IPS-NIHi7 (cell line): ENCODE measurements around the gene TTPAL.
"Not testable (repeated sequence)": the region's sequence is repeated elsewhere in the genome, so short reads cannot be mapped to it uniquely, and the experiment has no call there.

Experiments
- DNase-seq: peaks from one replicate; pipeline ENCODE4 v3.0.0; 2012; ENCODE audit warnings: mixed read lengths; ENCODE audit errors: extremely low spot score

TTPAL gene

DNA sequence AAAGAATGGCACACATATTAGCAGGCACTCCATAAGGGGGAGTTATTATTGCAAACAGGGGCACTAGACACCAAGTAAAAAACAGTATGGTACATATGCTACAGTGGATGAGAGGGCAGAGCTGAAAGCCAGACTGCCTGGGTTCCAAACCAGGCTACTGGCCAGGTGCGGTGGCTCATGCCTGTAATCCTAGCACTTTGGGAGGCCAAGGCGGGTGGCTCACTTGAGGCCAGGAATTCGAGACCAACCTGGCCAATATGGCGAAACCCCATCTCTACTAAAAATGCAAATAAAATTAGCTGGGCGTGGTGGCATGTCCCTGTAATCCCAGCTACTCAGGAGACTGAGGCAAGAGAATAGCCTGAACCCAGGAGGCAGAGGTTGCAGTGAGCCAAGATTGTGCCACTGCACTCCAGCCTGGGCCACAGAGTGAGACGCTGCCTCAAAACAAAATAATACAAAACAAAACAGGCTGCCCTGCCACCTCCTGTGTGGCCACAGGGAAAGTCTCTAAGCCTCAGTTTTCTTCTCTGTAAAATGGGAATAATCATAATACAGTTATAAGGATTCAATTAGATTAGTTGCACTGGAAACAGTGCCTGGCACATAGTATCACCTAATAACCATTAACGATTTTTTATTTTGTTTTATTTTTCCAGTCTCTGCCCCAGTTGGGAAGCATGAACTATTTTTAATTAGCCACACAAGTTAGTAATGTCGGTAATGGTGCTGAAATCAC lies 7.5 kb upstream of the TTPAL start:
- DNase-seq: no peak

DNA sequence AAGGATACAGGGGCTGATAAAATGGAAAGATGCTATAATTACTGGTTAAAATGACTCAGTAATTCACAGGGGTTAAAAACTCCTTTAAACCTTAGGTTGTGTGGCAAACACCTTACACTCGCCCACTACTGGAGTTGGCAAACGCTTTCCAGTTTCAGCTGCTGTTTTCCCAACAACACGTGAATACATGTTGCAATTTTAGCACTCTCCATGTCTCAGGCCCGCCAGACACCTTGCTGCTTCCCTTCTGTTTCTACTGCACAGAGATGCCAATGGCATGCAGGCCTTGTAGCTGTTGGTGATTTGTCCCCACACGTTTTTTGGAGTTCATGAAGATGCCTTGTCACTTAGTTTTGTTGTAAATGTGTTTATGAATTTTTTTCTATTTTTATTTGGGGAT lies 5.3 kb upstream of the TTPAL start:
- DNase-seq: no peak

DNA sequence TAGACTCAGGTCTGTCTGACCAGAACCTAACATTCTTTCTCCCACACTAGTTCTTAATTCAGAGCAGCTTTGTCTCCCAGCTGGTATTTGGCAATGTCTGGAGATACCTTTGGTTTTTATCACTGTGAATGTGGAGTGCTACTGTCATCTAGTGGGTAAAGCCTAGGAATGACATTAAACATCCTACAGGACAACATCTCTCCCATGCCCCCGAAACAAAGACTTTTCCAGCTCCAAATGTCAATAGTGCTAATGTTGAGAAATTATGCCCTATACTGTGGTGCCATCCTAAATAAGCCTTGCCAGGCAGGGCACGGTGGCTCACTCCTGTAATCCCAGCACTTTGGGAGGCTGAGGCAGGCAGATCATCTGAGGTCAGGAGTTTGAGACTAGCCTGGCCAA lies 4.2 kb upstream of the TTPAL start:
- no peak for DNase-seq

DNA sequence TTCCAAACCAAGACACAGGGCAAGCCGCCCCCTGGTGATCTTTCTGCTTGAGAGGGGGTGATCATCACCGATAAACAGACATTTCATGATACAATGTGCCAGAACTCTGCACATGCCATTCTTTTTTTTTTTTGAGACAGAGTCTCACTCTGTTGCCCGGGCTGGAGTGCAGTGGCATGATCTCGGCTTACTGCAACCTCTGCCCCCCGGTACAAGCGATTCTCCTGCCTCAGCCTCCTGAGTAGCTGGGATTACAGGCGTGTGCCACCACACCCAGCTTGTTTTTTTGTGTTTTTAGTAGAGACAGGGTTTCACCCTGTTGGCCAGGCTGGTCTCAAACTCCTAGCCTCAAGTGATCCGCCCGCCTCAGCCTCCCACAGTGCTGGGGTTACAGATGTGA lies 3.4 kb upstream of the TTPAL start:
- not testable (repeated sequence) for DNase-seq

DNA sequence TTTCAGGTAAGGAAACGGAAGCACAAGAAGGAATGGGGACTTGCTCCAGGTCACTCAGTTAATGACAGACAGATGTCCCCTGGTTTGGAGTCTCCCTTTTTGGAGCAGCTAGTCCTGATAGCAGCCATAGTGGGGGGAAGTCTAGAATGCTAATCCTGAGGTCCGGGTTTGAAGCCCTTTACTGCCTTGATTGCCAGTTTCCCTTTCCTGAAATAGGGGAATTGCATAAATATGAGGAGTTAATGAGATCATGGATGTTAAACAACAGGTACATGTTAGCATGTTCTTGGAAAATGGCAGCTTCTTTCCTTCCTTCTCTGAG lies 341 bp upstream of the TTPAL start:
- DNase-seq: no peak

DNA sequence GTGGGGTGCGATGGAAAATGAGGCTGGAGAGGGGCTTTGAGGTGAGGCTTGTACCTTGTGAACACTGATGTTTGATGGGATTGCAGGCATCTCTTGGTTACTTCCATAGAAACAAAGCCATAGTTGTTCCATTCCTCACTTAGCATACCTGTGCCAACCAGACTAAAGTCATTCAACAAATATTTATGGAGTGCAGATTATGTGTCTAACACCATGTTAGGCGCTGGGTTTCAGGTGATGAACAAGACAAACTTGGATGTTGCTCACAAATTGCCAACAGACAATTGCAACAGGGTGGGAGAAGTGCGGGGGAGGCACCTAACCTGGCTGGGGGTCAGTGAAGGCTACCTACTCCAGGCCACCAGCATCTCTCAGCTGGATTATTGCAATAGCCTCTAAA lies 1.5 kb downstream of the TTPAL start:
- no peak for DNase-seq

DNA sequence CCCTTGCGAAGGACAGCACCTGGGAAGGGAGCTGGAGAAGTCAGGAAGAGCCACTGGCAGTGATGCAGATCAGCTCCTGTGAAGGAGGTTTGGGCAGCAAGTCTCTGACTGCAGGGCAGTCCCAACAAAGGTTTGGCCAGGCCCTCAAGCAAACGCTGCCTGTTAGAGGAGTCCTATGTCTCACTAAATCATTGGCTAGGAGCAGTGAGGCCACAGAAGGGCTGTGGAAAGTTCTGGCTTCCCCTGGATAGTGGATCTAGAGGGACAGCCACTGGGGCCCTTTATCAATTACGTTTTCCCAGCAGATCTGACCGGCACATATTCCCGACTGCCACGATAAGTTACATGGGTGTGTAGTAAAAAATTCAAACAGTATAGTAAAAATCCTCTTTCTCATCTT lies 2.5 kb downstream of the TTPAL start:
- no peak for DNase-seq

DNA sequence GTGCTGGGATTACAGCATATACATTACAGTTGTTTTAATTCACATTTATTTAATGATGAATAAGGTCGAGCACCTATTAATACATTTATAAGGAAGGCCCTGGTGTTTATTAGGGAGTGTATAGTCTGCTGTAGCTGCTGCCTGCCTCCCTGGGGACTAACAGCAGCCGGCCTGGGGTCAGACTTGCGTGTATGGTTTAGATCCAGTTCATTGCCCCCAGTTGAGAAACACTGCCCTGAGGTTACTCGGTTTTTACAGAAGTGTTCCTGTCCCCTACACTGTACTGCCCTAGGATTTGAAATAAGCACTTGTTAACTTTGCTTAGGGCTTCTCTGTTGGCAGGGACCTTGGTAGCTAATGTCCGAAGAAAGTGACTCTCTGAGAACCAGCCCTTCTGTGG lies 4.0 kb downstream of the TTPAL start:
- no peak for DNase-seq

DNA sequence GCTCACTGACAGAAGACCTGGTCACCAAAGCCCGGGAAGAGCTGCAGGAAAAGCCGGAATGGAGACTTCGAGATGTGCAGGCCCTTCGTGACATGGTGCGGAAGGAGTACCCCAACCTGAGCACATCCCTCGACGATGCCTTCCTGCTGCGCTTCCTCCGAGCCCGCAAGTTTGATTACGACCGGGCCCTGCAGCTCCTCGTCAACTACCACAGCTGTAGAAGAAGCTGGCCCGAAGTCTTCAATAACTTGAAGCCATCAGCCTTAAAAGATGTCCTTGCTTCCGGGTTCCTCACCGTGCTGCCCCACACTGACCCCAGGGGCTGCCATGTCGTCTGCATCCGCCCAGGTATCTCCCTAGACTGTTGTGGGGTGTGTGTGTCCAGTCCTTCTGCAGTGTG lies 4.4 kb downstream of the TTPAL start:
- DNase-seq: no peak

DNA sequence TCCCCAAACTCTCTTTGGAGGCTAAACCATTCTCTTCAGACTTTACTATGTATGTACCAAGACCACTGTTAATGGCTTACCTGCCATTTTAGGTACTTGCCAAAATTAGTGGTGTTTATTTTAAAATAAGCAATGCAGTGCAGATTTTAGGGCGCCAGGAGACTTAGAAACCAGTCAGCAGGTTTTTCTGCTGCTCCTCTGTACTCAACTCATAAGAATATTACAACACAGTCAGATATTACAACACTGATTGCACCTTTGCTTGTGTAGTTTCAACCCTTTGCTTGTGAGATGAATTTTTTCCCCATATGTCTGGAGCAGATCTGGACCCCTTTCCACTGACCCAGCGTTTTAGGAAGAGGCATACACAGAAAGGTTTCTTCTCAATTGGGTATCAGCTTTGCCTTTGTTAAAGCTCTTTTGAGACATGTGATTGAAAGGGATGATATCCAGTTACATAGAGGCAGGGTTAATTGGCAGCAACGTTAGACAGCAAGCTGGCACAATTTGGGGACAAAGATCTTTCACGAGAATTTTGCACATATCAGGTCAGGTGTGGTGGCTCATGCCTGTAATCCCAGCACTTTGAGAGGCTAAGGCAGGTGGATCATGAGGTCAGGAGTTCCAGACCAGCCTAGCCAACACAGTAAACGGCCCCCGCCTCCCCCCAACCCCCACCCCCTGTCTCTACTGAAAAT lies 6.2 kb downstream of the TTPAL start:
- no peak for DNase-seq

DNA sequence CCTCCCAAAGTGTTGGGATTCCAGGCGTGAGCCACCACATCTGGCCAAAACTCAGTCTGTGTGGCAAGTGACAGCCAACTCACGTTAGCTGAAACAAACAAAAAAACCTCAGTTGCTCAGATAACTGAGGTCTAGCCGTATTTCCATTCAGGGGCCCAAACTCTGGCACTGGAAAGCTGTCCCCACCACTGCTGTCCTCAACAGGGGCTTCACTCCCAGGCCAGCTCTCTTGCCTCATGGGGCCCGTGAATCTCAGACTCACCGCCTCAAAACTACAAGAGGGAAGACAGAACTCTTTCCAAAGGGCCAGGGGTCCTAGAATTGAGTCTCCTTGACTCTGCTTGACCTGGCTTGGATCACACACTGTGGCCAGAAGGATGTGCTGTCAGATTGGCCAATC lies 7.4 kb downstream of the TTPAL start:
- DNase-seq: no peak

DNA sequence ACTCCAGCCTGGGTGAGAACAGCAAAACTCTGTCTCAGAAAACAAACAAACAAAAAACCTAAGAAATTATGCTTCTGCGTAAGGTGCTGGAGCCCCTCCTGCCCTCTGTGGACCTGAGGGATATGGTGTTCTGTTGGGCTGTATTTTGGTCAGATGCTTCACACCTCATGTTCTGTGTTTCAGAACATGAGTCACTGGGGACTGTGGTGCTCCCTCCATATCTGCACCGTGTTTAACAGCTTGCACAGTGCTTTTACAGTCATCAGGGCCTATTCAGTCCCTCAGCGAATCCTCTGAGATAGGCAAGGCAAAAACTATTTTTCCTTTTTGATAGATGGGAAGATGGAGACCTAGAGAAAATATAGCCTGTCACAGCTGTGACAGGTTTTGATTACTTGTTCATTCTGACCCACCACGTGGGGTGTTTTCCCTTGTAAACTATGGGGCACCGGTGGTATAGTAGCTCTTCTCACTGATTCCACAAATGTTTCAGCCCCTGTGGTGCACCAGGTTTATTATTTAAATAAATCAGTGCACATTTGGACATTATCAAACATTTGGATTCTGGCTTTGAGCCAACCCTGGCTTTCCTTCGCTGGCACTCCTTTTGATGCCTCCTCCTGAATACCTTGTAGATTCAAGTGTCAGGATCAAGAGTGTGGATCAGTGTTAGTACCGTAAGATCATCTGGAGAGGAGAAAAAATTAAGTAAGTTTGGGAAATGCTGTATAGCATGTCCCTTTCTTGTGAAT lies 9.6 kb downstream of the TTPAL start:
- DNase-seq: no peak

DNA sequence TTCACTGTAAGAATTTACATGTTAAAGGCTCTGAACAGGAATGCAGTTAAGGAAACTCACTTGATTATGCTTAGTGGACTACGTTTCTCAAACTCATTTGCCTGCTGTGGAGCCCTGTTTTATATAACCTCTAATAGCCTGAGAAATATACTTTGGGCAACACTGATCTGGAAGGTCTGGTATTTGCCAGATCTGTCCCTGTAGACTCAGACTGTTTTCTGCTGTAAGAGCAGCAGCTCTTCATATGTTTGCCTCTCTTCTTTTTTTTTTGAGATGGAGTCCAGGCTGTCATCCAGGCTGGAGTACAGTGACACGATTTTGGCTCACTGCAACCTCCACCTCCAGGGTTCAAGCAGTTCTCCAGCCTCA lies 10.1 kb downstream of the TTPAL start:
- DNase-seq: no peak

DNA sequence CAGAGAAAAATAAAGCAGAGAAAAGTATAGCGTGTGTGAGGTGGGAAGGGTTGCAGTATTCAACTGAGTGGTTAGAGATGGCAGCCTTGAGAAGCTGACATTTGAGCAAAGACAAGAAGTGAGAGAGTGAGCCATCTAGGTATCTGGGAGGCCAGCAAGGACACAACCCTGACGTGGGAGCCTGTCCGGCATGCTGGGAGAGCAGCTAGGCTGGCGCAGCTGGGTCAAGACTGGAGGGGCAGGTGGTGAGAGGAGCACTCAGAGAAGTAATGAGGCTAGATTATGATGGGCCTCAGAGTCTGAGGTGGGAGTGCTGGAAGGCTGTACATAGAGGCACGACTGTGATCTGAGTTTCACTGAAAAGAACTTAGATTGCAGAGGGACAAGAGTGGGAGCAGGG lies 12.9 kb downstream of the TTPAL start:
- no peak for DNase-seq

DNA sequence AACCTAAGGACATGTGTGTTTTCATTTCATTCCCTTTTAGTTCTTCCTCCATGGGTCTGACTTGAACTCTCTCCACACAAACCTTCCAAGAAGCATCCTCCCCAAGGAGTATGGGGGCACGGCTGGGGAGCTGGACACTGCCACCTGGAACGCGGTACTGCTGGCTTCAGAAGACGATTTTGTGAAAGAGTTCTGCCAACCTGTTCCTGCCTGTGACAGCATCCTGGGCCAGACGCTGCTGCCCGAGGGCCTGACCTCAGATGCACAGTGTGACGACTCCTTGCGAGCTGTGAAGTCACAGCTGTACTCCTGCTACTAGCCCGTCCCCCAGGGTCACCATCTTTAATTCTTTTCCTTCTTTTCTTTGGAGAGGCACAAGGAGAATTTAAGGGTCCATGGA lies 13.5 kb downstream of the TTPAL start:
- DNase-seq: no peak

DNA sequence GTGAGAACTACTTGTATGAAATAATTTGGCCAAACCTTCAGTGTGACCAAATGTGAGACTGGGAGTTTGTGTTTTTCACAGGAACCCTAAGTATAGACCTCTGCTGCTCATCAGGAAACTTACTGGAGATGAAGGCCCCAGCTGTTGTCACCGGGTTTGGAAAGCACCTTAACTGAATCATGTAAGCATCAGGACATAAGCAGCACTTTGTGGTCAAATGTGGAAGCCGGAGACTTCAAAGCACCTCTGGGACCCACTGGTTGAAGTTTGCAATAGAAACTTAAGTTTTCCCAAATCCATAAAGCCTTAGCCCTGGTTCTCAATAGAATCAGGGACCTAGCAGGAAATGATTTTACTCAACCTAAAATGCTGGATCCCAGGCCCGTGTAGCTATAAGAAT lies 14.3 kb downstream of the TTPAL start:
- no peak for DNase-seq

DNA sequence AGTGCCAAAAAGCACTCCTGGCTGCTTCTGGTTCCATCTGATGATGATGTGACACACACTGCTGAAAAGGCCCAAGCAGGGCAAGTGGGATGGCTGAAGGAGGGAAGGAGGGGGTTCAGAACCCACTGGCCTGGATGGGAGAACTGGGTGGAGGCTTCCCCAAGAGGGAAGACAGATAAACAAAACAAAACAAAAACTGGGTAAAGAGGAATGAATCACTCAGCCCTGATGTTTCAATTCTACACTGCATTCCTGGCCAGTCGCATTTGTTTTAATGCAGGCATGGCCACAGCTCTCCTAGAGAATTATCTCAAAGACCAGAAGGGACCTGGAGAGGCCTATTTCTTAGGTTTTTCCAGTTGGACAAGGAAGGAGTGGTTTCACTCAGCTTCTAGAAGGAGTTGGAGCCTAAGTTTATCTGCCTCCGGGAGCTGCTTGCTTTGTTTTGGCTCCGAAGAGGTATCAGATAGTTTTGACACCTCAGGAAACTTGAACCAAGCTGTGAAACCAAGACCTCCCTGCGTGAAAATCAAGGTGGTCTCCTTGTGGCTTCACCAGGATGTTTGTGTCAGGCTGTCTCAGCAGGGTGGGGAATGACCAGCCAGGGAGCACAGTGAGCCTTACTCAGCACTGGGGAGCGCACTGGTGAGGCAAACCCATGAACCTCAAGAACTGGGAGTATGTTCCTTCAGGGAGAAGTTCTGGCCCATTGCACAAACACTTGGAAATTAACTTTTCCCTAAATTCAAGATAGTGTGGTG lies 16.1 kb downstream of the TTPAL start:
- no peak for DNase-seq

DNA sequence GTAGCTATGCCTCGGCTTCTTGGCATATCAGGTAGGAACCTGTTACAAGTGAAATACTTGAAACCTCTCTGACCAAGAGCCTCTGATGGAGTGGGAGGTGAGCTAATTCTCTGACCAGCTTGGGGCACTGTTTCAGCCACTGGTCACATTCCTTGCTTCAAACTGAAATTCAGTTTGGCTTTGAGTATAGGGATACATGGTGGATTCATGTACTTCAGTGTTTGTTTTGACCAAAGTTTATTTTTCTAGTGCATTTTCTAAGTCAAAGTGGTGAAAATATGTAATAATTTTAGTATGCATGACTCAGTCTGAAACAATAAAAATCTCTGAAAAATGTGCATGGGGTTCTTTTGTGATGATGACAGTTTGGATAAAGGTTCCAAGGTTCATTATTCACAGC lies 18.6 kb downstream of the TTPAL start:
- no peak for DNase-seq

DNA sequence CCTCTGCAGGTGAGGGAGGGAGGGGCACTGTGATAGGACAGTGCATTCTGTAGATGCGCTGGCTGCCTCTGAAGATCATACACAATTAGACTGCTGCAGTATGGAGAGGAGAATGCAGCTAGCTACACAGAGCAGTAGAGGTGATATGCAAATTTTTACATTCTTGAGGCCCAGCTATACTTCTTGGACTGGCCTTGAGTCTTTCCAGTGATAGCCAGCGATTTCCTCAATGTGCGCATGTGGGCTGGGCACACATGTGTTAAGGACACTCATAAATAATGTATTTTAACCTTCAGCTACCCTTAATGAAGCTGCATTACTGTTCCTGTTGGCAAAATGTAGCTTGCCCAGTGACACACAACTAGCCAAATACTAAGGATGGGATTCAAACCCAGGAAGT lies 19.0 kb downstream of the TTPAL start:
- no peak for DNase-seq

DNA sequence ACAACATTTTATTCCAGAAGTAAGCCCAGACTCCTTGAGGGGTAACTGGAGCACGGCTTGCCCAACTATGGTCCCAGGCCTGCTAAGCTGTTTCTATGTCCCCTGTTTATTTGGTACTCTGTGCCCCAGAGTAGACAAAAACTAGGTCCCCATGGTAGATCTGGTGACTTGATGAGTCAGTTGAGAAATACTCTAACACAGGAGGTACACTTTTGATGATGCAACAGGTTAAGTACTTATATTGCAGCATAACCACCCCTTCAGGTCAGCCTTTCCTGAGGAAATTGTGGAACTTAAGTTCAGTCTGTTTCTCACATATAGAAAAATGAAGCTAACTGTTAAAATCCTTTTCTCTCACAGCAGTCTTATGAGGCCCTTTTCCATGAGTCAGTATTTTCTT lies 19.6 kb downstream of the TTPAL start:
- no peak for DNase-seq

DNA sequence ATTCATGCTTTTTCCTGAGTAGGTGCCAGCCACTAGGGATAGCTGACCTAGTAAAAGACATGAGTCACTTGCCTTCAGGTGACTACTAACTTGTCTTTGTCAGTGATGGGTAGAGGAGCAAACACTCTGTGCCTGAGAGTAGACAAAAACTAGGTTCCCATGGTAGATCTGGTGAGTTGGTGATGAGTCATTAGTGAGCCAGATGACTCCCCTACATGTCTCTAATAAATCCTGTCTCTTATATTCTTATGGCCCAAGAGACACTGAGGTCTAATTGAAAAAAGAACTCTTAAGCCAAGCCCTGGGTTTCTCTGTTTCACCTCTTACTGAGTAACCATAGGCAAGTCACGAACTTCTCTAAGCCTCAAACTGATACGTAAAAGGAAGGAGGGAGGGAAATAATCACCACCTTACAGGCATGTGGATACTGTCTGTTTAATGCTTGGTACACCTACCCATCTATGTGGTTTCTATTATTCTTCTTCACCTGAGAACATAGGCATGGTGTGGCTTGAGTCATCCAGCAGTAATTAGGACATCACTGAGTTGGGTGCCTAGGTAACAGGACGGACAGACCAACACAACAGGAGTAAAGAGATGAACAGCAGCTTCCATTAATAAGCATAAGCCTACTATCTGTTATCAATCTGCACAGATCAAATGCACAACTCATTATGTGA lies 20.3 kb downstream of the TTPAL start:
- DNase-seq: no peak

DNA sequence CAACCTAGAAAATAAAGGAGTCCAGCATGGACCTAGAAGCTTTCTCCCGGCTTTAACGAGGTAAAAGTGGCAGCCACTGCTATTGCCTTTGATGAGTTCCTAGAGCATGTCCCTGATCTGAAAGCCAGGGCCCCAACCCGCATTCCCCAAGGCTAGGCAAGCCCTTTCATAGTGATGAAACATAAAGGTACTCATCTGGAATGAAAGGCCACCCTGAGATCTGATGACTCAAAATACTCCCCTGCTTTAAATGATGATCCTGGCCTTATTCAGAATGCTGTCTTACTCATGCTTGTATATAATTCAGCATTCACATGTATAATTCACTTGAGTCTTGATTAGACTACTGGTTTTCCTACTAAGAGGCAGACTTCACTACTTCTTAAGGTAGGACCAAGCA lies 21.3 kb downstream of the TTPAL start:
- DNase-seq: no peak
